HL-60/S4 (cell line): Measurements from ENCODE around the gene CASKIN1.
"Not testable (repeated sequence)": the region's sequence is repeated elsewhere in the genome, so short reads cannot be mapped to it uniquely, and the experiment has no call there.

Experiments
- in situ Hi-C: fragments of 300-500 bp; cut with MboI; formaldehyde crosslinking; loops from 2 replicates; pipeline ENCODE4 v1.14.3; 2022; ENCODE audit warnings: low sequenced_read_pairs

CASKIN1 gene

GRCh38 chr16:2210009-2210332 lies 13.6 kb upstream of the CASKIN1 start:
- in situ Hi-C loops, result no loop called here

DNA sequence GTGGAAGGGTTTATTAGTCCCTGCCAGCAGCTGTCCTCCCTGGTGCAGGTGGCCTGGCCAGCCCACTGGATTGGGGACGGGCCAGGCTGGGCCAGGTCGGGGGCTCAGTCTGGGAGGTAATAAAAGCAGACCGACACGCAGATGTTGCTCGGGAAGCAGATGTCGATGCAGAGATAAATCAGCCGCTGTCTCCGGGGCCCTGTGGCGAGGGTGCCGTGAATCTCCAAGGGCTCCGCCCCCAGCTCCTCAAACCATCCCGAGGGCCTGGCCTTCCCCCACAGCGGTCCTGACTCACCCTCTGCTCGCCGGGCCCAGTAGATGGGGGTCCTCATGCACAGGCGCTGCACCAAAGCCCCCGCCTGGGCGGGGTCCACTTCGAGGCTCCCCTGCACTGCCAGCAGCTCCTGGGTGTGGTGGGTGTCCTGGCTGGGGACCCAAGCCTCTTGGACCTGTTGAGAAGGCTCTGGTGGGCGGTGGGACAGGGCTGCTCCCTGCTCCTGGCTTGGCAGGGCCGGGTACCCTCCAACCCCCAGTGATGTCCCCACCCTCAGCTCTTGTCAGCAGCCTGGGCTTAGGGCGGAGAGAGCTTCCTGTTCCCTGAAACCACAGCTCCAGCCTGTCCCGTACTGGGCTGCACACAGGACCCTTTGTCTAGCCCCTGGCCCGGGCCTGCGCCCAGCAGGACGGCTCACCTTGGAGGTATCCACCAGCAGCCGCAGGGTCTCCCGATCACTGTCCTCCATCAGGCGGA lies 13.0 kb upstream of the CASKIN1 start:
- in situ Hi-C loops, result no loop called here

GRCh38 chr16:2208772-2209171 lies 12.4 kb upstream of the CASKIN1 start:
- in situ Hi-C loops, result no loop called here

- in situ Hi-C loops, result no loop called here
Observed at GRCh38 chr16:2208308-2208707, 11.9 kb upstream of the CASKIN1 start.

GRCh38 chr16:2207872-2208271 lies 11.5 kb upstream of the CASKIN1 start:
- in situ Hi-C loops, result no loop called here

- in situ Hi-C loops, result no loop called here
Observed at GRCh38 chr16:2206780-2207433, 10.5 kb upstream of the CASKIN1 start.

GRCh38 chr16:2206420-2206779 lies 10.0 kb upstream of the CASKIN1 start:
- in situ Hi-C loops, result no loop called here

GRCh38 chr16:2205967-2206313 lies 9.5 kb upstream of the CASKIN1 start:
- in situ Hi-C loops, result no loop called here

DNA sequence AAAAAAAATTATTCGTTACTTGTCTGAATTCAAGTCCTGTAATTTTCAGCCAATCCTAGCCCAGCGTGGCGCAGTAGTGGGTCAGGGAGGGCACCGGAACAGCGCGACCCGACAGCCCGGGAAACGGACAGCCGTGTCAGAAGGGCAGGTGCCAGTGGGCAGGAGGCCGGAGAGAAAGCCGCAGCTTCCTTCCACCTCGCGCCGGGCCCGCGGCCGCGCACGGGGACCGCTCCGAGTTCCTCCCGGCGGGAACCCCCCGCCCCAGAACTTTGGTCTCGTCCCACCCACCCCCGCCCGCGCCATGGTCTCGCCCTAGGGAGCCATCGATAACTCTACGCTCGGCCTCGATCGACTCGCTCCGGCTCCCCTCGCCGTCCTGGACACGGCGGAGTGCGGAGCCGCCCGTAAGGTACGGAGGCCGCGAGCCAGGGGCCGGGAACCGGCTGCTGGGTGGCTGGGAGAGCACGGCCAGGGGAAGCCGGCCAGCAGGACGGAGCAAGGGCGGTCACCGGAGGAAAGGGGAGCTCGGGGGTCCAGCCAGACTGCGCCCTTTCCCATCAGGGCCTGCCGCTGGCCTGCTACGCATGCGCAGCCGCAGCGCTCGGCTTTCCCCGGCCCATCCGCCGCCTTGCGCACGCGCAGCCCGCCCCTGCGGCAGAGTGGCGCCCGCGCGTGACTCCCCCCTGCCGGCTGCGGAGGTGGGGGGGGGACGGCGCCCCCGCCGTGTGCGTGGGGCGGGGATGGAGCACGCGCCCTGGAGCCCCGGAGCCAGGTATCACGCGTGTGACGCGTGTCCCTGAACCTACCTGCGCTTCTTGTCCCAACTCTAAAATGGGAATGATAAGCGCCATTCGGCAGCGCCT lies 8.9 kb upstream of the CASKIN1 start, which contains the start of gene MLST8:
MLST8 (plus strand) TSS at position 351 of the 863 bp plus-strand sequence. CDS start 632 bp downstream, outside the sequence.
- in situ Hi-C loops, result no loop called here

GRCh38 chr16:2204416-2205103 lies 8.2 kb upstream of the CASKIN1 start:
- in situ Hi-C loops, result no loop called here

DNA sequence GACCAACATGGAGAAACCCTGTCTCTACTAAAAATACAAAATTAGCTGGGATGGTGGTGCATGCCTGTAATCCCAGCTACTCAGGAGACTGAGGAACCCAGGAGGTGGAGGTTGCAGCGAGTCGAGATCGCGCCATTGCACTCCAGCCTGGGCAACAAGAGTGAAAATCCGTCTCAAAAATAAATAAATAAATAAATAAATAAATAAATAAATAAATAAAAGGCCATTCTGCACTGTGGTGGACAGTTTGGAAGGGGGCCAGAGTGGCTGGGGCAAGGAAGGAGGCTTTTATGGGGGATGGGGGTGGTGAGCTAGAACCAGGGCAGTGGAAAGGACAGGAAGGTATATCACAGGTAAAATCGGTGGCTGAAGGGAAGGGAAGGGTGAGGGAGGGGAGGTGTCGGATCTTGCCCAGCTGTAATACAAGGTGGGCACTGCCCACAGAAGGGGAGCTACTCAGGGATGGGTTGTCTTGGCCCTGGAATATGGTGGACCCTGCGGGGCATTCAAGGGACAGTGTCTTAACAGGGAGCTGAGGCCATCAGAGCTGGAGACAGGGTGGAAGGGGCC lies 6.8 kb upstream of the CASKIN1 start:
- in situ Hi-C loops, result not testable (repeated sequence)

DNA sequence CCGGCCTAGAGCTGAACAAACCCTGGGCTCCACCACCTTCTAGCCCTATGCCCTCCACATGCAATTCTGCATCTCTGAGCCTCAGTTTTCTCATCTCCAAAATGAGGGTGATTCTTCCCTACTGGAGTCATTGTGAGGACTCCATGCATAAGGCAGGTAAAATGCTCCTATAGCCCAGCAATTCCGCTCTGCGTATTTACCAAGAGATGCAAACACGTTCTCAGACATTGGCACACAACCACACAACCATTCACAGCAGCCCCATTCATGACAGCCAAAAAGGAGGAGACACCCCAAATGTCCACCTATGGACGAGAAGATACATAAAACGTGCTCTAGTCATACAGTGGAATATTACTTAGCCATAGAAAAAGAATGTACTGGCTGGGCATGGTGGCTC lies 3.9 kb upstream of the CASKIN1 start:
- in situ Hi-C loops, result no loop called here

GRCh38 chr16:2199621-2200139 lies 3.3 kb upstream of the CASKIN1 start:
- in situ Hi-C loops, result no loop called here

- in situ Hi-C loops, result no loop called here
Observed at GRCh38 chr16:2199095-2199494, 2.7 kb upstream of the CASKIN1 start.

DNA sequence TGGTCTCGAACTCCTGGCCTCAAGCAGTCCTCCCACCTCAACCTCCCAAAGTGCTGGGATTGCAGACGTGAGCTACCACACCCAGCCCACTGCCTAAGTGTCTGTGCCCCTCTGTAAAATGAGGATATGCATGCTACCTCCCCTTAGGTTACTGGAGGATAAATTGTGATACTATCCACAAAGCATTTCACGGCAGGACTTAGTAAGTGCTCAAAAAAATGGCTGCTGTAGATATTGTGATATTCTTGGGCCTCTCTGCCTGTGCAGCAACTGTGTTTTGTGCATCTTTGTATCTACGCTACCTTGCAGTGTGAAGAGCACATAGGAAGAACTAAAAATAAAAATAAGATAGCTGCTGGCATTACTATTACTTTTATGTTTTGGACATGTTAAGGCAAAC lies 1.9 kb upstream of the CASKIN1 start:
- in situ Hi-C loops, result no loop called here

DNA sequence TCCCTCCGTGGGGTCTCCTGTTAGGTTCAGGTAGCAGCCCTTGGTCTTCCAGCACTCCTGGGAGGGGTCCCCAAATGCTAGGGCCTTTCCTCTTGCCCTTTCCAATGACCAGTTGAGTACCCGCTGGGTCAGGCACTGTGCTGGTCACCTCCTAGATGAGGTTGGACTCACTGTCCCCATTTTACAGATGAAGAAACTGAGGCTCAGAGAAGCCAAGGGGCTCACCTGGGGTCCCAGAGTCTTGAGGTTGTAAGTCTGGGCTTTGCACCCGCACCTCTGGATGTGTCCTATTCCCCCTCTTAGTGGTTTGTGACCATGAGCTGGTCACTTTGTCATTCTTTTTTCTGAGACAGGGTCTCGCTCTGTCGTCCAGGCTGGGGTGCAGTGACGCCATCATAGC lies 1.4 kb upstream of the CASKIN1 start:
- in situ Hi-C loops, result no loop called here

GRCh38 chr16:2196981-2197511 lies 641 bp upstream of the CASKIN1 start:
- in situ Hi-C loops, result no loop called here

- in situ Hi-C loops, result no loop called here
Observed at GRCh38 chr16:2195322-2196161, 863 bp downstream of the CASKIN1 start.

GRCh38 chr16:2194852-2195321 lies 1.5 kb downstream of the CASKIN1 start:
- in situ Hi-C loops, result no loop called here
